Loucy (cell line): ENCODE data around the gene WDR93.

ENCODE experiments used
- CTCF ChIP-seq: fragments of 200-600 bp; sonication (generic); conservative IDR thresholded peaks from 2 replicates; pipeline ENCODE4 v1.5.1; 2014; ENCODE audit warnings: mild to moderate bottlenecking, antibody characterized with exemption, low read length
- EZH2phosphoT487 ChIP-seq: fragments of 200-600 bp; IDR thresholded peaks from 2 replicates; pipeline ENCODE4 v1.6.1; 2018; ENCODE audit warnings: antibody characterized with exemption, mild to moderate bottlenecking, moderate library complexity, borderline replicate concordance

GRCh38 chr15:89693091-89693490, 2.5 kb downstream of the WDR93 start:
- TF ChIP-seq CTCF (no peak), EZH2phosphoT487 (no peak)
